NCI-H345 treated with DMSO at 0.1 percent for 48 hours (cell line): ENCODE measurements around the gene DDAH1.
A peak's percentile ranks its signal among the peaks of the same experiment; 100 is the strongest.

ENCODE experiments used
- DNase-seq: peaks from one replicate; lab custom pipeline; 2025; ENCODE audit not compliant: unreplicated experiment; lab: John Stamatoyannopoulos, UW

The DDAH1 gene

GRCh38 chr1:85332575-85332974, 132.4 kb downstream of the DDAH1 start:
- no peak for DNase-seq

GRCh38 chr1:85330711-85331290, 134.2 kb downstream of the DDAH1 start:
- no peak for DNase-seq

GRCh38 chr1:85330214-85330631, 134.7 kb downstream of the DDAH1 start:
- no peak for DNase-seq

- DNase-seq: no peak
Measured at GRCh38 chr1:85328713-85329397, 136.1 kb downstream of the DDAH1 start.

- DNase-seq: no peak
Measured at GRCh38 chr1:85327759-85328158, 137.2 kb downstream of the DDAH1 start.

GRCh38 chr1:85326851-85327250, 138.1 kb downstream of the DDAH1 start:
- no peak for DNase-seq

GRCh38 chr1:85326336-85326735, 138.6 kb downstream of the DDAH1 start:
- no peak for DNase-seq

GRCh38 chr1:85325920-85326319, 139.0 kb downstream of the DDAH1 start:
- DNase-seq: no peak

- DNase-seq: no peak
Measured at GRCh38 chr1:85323770-85324169, 141.2 kb downstream of the DDAH1 start.

GRCh38 chr1:85322655-85323054, 142.3 kb downstream of the DDAH1 start:
- DNase-seq: no peak

- no peak for DNase-seq
Measured at GRCh38 chr1:85321237-85321964, 143.6 kb downstream of the DDAH1 start.

GRCh38 chr1:85320371-85321131, 144.4 kb downstream of the DDAH1 start:
- no peak for DNase-seq

- DNase-seq: no peak
Measured at GRCh38 chr1:85319931-85320330, 145.0 kb downstream of the DDAH1 start.

- no peak for DNase-seq
Measured at GRCh38 chr1:85319491-85319890, 145.5 kb downstream of the DDAH1 start.

GRCh38 chr1:85318217-85318616, 146.7 kb downstream of the DDAH1 start:
- no peak for DNase-seq

GRCh38 chr1:85317560-85317959, 147.4 kb downstream of the DDAH1 start:
- DNase-seq: no peak

GRCh38 chr1:85316321-85316720, 148.6 kb downstream of the DDAH1 start:
- DNase-seq: peak; percentile 12

- DNase-seq: no peak
Measured at GRCh38 chr1:85315789-85316188, 149.2 kb downstream of the DDAH1 start.

GRCh38 chr1:85314726-85315125, 150.2 kb downstream of the DDAH1 start:
- no peak for DNase-seq

GRCh38 chr1:85313888-85314696, 150.9 kb downstream of the DDAH1 start:
- peak; percentile 18 for DNase-seq

- DNase-seq: no peak
Measured at GRCh38 chr1:85311818-85312217, 153.1 kb downstream of the DDAH1 start.
